ENCODE data around the gene PRPF6. TPM values are rescaled to one million over a fixed set of nuclear protein-coding genes. Genes with fewer than 3 reads are reported as not detected.

Gene PRPF6
- total and polyA plus RNA-seq, 2 of the 13 experiments (the other 11 are each of a cell fraction or from before 2014, with no cell fraction given) = 63.7 to 101 TPM

DNA sequence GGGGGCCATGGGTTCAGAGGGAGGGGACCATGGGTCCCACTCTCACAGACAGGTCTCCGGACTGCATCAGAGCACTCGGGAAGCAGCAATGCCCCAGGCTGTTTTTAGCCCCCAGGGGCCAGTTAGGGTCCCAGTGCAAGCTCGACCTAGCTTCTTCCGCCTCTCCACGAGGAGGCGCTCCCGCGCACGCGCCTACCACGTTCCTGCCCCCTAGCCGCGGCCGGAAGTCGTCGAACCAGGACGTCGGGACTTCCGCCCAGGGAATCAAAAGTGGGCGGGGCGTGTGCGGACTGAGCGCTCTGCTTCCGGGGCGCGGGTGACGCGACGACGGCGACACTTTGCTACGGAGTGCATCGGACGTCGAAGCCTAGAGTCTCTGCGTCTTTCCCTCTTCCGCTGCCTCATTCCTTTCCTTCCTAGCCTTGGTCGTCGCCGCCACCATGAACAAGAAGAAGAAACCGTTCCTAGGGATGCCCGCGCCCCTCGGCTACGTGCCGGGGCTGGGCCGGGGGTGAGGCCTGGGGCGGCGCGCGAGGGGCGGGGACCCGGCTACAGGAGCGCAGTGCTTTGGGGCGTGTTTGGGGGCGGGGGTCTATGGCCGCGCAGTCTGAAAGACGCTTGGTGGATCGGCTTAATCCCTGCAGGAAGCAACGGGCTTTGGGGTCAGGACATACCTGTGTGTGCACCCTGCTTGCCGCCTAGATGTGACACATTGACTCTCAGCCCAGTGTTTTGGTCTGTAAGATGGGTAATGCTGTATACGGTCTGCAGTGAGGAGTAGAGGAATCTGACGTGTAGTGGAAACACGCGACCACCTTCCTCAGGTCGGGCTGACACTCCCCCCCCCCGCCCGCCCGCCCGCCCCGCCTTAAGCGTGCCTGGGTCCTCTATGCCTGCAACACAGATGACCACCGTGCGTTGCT lies at the start of gene PRPF6 (continued):
- TF ChIP-seq ZBTB38 (CRISPR knock-in tag; IDR thresholded peaks at IDR 0.05) (peak; percentile 95), ZNF296 (CRISPR knock-in tag; conservative IDR thresholded peaks at IDR 0.05) (peak; percentile 91), ZFY (CRISPR knock-in tag; IDR thresholded peaks at IDR 0.05) (peak; percentile 99), ZNF225 (CRISPR knock-in tag; IDR thresholded peaks at IDR 0.05) (peak; percentile 98), ZNF773 (CRISPR knock-in tag; IDR thresholded peaks at IDR 0.05; ENCODE audit: borderline replicate concordance) (no peak), ZZZ3 (CRISPR knock-in tag; IDR thresholded peaks at IDR 0.05; ENCODE audit: borderline replicate concordance) (peak; percentile 94; the same call in 1 of the 2 replicates), ZNF33A (CRISPR knock-in tag; IDR thresholded peaks at IDR 0.05; ENCODE audit: borderline replicate concordance) (no peak), ZC3H4 (CRISPR knock-in tag; IDR thresholded peaks at IDR 0.05; ENCODE audit: borderline replicate concordance) (no peak), ZNF629 (CRISPR knock-in tag; conservative IDR thresholded peaks at IDR 0.05) (0 out of 2 replicates have a peak, but pooled peaks have one; percentile 29), JDP2 (CRISPR knock-in tag; IDR thresholded peaks at IDR 0.05; ENCODE audit: borderline replicate concordance) (peak; percentile 10; the same call in 1 of the 2 replicates), NRL (CRISPR knock-in tag; IDR thresholded peaks at IDR 0.05; ENCODE audit: borderline replicate concordance) (peak; percentile 99), ZBTB49 (CRISPR knock-in tag; IDR thresholded peaks at IDR 0.05; ENCODE audit: borderline replicate concordance) (0 out of 2 replicates have a peak, but pooled peaks have one; percentile 65), DMAP1 (CRISPR knock-in tag; IDR thresholded peaks at IDR 0.05) (peak; percentile 99), ZNF790 (CRISPR knock-in tag; IDR thresholded peaks at IDR 0.05; ENCODE audit: borderline replicate concordance) (peak; percentile 87; the same call in 1 of the 2 replicates), REXO4 (CRISPR knock-in tag; IDR thresholded peaks at IDR 0.05; ENCODE audit: borderline replicate concordance) (no peak), ZNF460 (CRISPR knock-in tag; IDR thresholded peaks at IDR 0.05; ENCODE audit: borderline replicate concordance) (0 out of 2 replicates have a peak, but pooled peaks have one; percentile 22), ZNF12 (CRISPR knock-in tag; IDR thresholded peaks at IDR 0.05) (no peak; the same call in 1 of the 2 replicates), NBN (conservative IDR thresholded peaks at IDR 0.05) (no peak)
- TF ChIP-seq, protein P1, sequence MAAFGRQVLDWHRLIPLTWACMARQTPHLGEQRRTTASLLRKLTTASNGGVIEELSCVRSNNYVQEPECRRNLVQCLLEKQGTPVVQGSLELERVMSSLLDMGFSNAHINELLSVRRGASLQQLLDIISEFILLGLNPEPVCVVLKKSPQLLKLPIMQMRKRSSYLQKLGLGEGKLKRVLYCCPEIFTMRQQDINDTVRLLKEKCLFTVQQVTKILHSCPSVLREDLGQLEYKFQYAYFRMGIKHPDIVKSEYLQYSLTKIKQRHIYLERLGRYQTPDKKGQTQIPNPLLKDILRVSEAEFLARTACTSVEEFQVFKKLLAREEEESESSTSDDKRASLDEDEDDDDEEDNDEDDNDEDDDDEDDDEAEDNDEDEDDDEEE (CRISPR knock-in tag; IDR thresholded peaks at IDR 0.05) = peak; percentile 97; the same call in 1 of the 2 replicates
- TF ChIP-seq, protein P2, sequence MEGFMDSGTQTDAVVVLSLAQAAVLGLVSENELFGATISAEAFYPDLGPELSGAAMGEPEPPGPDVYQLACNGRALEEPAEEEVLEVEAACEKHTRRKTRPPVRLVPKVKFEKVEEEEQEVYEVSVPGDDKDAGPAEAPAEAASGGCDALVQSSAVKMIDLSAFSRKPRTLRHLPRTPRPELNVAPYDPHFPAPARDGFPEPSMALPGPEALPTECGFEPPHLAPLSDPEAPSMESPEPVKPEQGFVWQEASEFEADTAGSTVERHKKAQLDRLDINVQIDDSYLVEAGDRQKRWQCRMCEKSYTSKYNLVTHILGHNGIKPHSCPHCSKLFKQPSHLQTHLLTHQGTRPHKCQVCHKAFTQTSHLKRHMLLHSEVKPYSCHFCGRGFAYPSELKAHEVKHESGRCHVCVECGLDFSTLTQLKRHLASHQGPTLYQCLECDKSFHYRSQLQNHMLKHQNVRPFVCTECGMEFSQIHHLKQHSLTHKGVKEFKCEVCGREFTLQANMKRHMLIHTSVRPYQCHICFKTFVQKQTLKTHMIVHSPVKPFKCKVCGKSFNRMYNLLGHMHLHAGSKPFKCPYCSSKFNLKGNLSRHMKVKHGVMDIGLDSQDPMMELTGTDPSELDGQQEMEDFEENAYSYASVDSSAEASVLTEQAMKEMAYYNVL (CRISPR knock-in tag; IDR thresholded peaks at IDR 0.05; ENCODE audit: borderline replicate concordance) = peak; percentile 93
- TF ChIP-seq, protein P3, sequence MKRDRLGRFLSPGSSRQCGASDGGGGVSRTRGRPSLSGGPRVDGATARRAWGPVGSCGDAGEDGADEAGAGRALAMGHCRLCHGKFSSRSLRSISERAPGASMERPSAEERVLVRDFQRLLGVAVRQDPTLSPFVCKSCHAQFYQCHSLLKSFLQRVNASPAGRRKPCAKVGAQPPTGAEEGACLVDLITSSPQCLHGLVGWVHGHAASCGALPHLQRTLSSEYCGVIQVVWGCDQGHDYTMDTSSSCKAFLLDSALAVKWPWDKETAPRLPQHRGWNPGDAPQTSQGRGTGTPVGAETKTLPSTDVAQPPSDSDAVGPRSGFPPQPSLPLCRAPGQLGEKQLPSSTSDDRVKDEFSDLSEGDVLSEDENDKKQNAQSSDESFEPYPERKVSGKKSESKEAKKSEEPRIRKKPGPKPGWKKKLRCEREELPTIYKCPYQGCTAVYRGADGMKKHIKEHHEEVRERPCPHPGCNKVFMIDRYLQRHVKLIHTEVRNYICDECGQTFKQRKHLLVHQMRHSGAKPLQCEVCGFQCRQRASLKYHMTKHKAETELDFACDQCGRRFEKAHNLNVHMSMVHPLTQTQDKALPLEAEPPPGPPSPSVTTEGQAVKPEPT (CRISPR knock-in tag; IDR thresholded peaks at IDR 0.05; ENCODE audit: low read depth) = peak; percentile 46; the same call in 1 of the 2 replicates

Measured in HepG2 (cell line).